Endothelial cell (in vitro differentiated cells): ENCODE measurements around the gene SMARCA2. TPM values are rescaled to one million over a fixed set of nuclear protein-coding genes. Genes with fewer than 3 reads are reported as not detected.

Source experiments
- DNase-seq: peaks from one replicate; pipeline ENCODE4 v3.0.0; 2021; ENCODE audit warnings: low spot score
- H3K27ac Mint-ChIP-seq: one replicate; pipeline ENCODE4 v1.8.0; 2021; ENCODE audit warnings: mixed read lengths, inconsistent platforms; ENCODE audit not compliant: unreplicated experiment
- H3K27me3 Mint-ChIP-seq: one replicate; pipeline ENCODE4 v1.8.0; 2021; ENCODE audit warnings: mild to moderate bottlenecking, moderate library complexity, mixed read lengths, inconsistent platforms; ENCODE audit not compliant: unreplicated experiment
- H3K36me3 Mint-ChIP-seq: one replicate; pipeline ENCODE4 v1.8.0; 2021; ENCODE audit warnings: mild to moderate bottlenecking, low read depth, mixed read lengths, inconsistent platforms; ENCODE audit not compliant: unreplicated experiment
- H3K4me1 Mint-ChIP-seq: one replicate; pipeline ENCODE4 v1.8.0; 2021; ENCODE audit warnings: mild to moderate bottlenecking, mixed read lengths, inconsistent platforms; ENCODE audit not compliant: unreplicated experiment
- H3K4me3 Mint-ChIP-seq: one replicate; pipeline ENCODE4 v1.8.0; 2021; ENCODE audit warnings: mild to moderate bottlenecking, mixed read lengths, inconsistent platforms; ENCODE audit not compliant: unreplicated experiment
- H3K9me3 Mint-ChIP-seq: one replicate; pipeline ENCODE4 v1.8.0; 2021; ENCODE audit warnings: mixed read lengths, inconsistent platforms; ENCODE audit not compliant: unreplicated experiment
- total RNA-seq: library from RNA; stranded (reverse); fragmentation: NEBNext Ultra II Directional; extraction: Animal tissue kit (Norgen Biotek cat#: 25700); gene quantifications from one replicate; pipeline ENCODE4 v1.2.1, GENCODE V29; 2021; ENCODE audit not compliant: unreplicated experiment
- TF ChIP-seq, protein P1 (sequence below): fragments of 200-600 bp; sonication (generic); IDR thresholded peaks from one replicate; pipeline ENCODE4 v1.5.0; 2021; ENCODE audit warnings: antibody characterized with exemption; ENCODE audit not compliant: unreplicated experiment

The SMARCA2 gene
- total RNA-seq, 1 donor from 2014 or later = 43.7 TPM

DNA sequence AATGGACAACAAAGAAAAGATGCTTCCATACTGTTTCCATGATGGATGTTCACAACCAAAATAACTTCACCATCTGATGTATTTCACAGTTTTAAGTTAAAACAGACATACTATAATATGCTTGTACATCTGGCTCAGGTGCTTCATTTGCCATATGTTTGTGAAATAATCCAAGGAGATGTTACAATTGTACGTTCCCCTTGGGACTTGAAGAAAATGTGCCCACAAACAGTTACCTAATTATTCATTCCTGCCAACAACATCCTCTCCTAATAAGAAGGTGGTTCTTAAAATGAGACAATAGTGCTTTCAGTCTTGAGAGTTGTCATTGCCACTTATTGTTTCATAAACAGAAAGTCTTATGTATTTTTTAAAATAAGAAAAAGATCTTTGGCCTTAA, 33.1 kb upstream of the SMARCA2 start:
- DNase-seq = no peak
- TF ChIP-seq, protein P1, sequence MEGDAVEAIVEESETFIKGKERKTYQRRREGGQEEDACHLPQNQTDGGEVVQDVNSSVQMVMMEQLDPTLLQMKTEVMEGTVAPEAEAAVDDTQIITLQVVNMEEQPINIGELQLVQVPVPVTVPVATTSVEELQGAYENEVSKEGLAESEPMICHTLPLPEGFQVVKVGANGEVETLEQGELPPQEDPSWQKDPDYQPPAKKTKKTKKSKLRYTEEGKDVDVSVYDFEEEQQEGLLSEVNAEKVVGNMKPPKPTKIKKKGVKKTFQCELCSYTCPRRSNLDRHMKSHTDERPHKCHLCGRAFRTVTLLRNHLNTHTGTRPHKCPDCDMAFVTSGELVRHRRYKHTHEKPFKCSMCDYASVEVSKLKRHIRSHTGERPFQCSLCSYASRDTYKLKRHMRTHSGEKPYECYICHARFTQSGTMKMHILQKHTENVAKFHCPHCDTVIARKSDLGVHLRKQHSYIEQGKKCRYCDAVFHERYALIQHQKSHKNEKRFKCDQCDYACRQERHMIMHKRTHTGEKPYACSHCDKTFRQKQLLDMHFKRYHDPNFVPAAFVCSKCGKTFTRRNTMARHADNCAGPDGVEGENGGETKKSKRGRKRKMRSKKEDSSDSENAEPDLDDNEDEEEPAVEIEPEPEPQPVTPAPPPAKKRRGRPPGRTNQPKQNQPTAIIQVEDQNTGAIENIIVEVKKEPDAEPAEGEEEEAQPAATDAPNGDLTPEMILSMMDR = no peak
- Mint-ChIP-seq H3K9me3 (no peaks in the 10 kb centered on the region), H3K4me3 (no peak overlapping the region), H3K27me3 (no peaks in the 10 kb centered on the region), H3K4me1 (no peaks in the 10 kb centered on the region), H3K27ac (no peak overlapping the region), H3K36me3 (no peaks in the 10 kb centered on the region)

DNA sequence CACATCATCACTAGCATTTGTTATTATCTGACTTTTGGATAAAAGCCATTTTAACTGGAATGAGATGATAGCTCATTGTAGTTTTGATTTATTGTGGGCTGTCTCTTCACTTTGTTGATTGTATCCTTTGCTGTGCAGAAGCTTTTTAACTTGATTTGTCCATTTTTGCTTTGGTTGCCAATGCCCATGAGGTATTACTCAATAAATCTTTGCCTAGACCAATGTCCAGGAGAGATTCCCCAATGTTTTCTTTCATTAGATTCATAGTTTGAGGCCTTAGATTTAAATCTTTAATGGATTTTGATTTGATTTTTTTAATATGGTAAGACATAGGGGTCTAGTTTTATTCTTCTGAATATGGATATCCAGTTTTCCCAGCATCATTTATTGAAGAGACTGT, 28.8 kb upstream of the SMARCA2 start:
- Mint-ChIP-seq H3K4me3 (no peak overlapping the region), H3K36me3 (no peaks in the 10 kb centered on the region), H3K27ac (no peak overlapping the region), H3K4me1 (no peaks in the 10 kb centered on the region), H3K27me3 (no peaks in the 10 kb centered on the region), H3K9me3 (no peaks in the 10 kb centered on the region)
- no peak for DNase-seq
- TF ChIP-seq, protein P1 = no peak

DNA sequence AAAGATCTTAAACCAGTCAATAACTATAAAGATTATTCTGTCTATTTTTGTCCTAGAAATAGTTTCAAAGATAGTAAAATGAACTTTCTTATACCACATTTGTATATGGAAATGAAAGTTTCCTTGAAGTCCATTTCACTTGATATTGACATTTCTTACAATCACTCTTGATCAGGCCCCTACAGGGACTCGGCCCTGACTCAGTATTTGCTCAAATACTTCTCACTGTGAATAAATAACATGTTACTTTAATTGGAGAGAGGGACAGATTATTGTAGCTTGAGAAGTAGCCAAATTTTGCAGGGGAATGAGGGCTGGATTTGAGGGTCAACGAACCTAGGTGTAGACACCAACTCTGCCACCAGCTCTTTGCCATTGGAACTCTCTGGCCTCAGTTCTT, 25.6 kb upstream of the SMARCA2 start:
- no peaks in the 10 kb centered on the region for H3K4me1 Mint-ChIP-seq
- no peaks in the 10 kb centered on the region for H3K9me3 Mint-ChIP-seq

DNA sequence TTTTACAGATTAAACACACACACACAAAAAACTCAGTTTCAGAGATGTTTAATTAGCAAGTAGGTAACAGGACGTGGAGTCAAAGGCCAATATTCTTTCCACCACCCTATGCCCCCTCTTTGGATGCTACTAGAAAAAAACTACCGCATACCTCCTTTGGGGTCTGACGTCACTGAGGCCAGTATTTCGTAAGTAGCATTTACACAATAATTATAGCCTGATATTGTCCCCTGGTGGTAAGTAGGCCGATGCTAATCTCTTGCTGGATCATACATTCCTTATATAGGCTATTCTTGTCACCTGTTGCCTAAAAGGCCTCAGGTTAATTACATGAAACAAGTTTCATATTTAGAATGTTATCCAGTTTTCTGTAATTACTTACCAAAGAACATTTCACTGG, 21.0 kb upstream of the SMARCA2 start:
- DNase-seq = no peak
- Mint-ChIP-seq H3K4me1 (no peaks in the 10 kb centered on the region), H3K36me3 (no peaks in the 10 kb centered on the region), H3K27me3 (no peaks in the 10 kb centered on the region), H3K4me3 (no peak overlapping the region), H3K9me3 (no peaks in the 10 kb centered on the region), H3K27ac (no peak overlapping the region)
- TF ChIP-seq, protein P1 = no peak

More for the DNA sequence above, 25.6 kb upstream of the SMARCA2 start:
- TF ChIP-seq, protein P1 = no peak
- no peak overlapping the region for H3K27ac Mint-ChIP-seq
- no peak for DNase-seq
- H3K27me3 Mint-ChIP-seq = no peaks in the 10 kb centered on the region
- H3K36me3 Mint-ChIP-seq = no peaks in the 10 kb centered on the region
- H3K4me3 Mint-ChIP-seq = no peak overlapping the region

DNA sequence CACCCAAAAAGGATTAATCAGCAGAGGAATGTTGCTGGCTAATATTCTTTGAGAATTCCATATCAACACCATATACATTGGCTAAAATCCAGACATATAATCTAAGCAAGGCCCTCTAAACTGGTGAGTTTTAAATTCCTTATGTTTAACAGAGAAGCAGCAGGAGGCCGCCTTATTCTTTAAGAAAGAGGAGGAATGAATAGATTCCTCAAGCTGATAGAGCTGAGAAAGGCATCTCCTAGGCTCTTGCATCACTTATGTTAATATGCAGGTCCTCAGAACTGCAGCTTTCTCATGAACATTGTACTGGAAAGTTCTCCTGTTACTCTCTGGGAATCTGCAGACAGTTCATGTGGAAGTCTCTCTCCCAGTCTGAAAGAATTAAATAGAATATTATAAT, 20.1 kb upstream of the SMARCA2 start:
- Mint-ChIP-seq H3K9me3 (no peaks in the 10 kb centered on the region), H3K36me3 (no peaks in the 10 kb centered on the region), H3K27ac (no peak overlapping the region), H3K4me1 (no peaks in the 10 kb centered on the region), H3K4me3 (no peak overlapping the region), H3K27me3 (no peaks in the 10 kb centered on the region)
- TF ChIP-seq, protein P1 = no peak
- no peak for DNase-seq
